ENCODE measurements around the gene RPL23.

GRCh38 chr17:38867179-38867967 is 13.9 kb upstream of the RPL23 start:
- TF ChIP-seq EZH2 (IDR thresholded peaks at IDR 0.05; ENCODE audit: borderline replicate concordance) (no peak), EZH2phosphoT487 (IDR thresholded peaks at IDR 0.05; ENCODE audit: low read depth, severe bottlenecking, unreplicated experiment) (no peak)

Measured in hepatocyte (in vitro differentiated cells).